HG03280 (cell line): ENCODE measurements around the gene ERBB3.
A peak's percentile ranks its signal among the peaks of the same experiment; 100 is the strongest.
"Not testable (repeated sequence)": the region's sequence is repeated elsewhere in the genome, so short reads cannot be mapped to it uniquely, and the experiment has no call there.

Experiments used
- ATAC-seq: cut with Tn5 transposase; IDR thresholded peaks from one replicate; pipeline ENCODE4 v1.9.1; 2021; ENCODE audit warnings: mild to moderate bottlenecking, moderate library complexity; ENCODE audit not compliant: unreplicated experiment

Gene ERBB3

GRCh38 chr12:56079723-56080555 is at the start of gene ERBB3:
ERBB3 (plus strand) TSS chr12:56080165; CDS start chr12:56080301, 136 bp downstream.
- peak; percentile 25 for ATAC-seq

GRCh38 chr12:56031987-56032386 is 48.0 kb upstream of the ERBB3 start:
- ATAC-seq = no peak

- no peak for ATAC-seq
Observed at GRCh38 chr12:56034586-56035332, 45.2 kb upstream of the ERBB3 start.

GRCh38 chr12:56037161-56037560 is 42.8 kb upstream of the ERBB3 start:
- no peak for ATAC-seq

- no peak for ATAC-seq
Observed at GRCh38 chr12:56038022-56038655, 41.8 kb upstream of the ERBB3 start.

GRCh38 chr12:56040151-56040550 is 39.8 kb upstream of the ERBB3 start:
- no peak for ATAC-seq

- ATAC-seq = no peak
Observed at GRCh38 chr12:56040963-56041551, 38.9 kb upstream of the ERBB3 start.

- ATAC-seq = peak; percentile 95
Observed at GRCh38 chr12:56041552-56042429, 38.2 kb upstream of the ERBB3 start, which contains the start of gene RPS26. RPS26 (plus strand) TSS chr12:56041918; CDS start chr12:56042167, 249 bp downstream.

- ATAC-seq = not testable (repeated sequence)
Observed at GRCh38 chr12:56042430-56042813, 37.5 kb upstream of the ERBB3 start.

GRCh38 chr12:56042843-56043242 is 37.1 kb upstream of the ERBB3 start:
- no peak for ATAC-seq

- no peak for ATAC-seq
Observed at GRCh38 chr12:56046027-56046780, 33.8 kb upstream of the ERBB3 start.

- ATAC-seq = no peak
Observed at GRCh38 chr12:56053407-56053893, 26.5 kb upstream of the ERBB3 start.

GRCh38 chr12:56059964-56060363 is 20.0 kb upstream of the ERBB3 start:
- ATAC-seq = not testable (repeated sequence)

GRCh38 chr12:56061982-56062381 is 18.0 kb upstream of the ERBB3 start:
- ATAC-seq = no peak

GRCh38 chr12:56062996-56063395 is 17.0 kb upstream of the ERBB3 start:
- ATAC-seq = no peak

- ATAC-seq = no peak
Observed at GRCh38 chr12:56071648-56072047, 8.3 kb upstream of the ERBB3 start.

- ATAC-seq = no peak
Observed at GRCh38 chr12:56074396-56074795, 5.6 kb upstream of the ERBB3 start.

- ATAC-seq = not testable (repeated sequence)
Observed at GRCh38 chr12:56077966-56078365, 2.0 kb upstream of the ERBB3 start.

- ATAC-seq = no peak
Observed at GRCh38 chr12:56078427-56078826, 1.5 kb upstream of the ERBB3 start.
